ENCODE measurements around the gene PGAP6. TPM values are rescaled to one million over a fixed set of nuclear protein-coding genes. Genes with fewer than 3 reads are reported as not detected.

The PGAP6 gene
- total and polyA plus RNA-seq, 2 of the 13 experiments (the other 11 are each of a cell fraction or from before 2014, with no cell fraction given) = 52.7 to 136 TPM

DNA sequence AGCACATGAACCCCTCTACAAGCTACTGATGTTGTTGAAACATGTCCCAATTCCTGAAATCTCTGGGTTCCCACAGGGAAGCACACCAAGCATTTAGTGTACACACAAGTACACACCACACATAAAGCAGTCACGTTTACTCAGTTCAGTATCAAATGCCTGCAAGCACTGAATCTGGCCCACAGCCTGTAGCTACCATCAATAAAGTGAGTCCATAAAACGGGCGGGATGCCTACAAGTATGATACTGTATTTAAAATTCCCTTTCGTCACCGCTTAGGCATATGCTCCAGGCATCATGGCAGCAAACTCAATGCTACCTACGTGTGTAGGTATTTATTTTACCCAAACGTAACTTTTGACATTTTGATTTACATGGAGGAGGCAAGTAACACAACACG is 31.6 kb downstream of the PGAP6 start (continued):
- TF ChIP-seq, protein P1, sequence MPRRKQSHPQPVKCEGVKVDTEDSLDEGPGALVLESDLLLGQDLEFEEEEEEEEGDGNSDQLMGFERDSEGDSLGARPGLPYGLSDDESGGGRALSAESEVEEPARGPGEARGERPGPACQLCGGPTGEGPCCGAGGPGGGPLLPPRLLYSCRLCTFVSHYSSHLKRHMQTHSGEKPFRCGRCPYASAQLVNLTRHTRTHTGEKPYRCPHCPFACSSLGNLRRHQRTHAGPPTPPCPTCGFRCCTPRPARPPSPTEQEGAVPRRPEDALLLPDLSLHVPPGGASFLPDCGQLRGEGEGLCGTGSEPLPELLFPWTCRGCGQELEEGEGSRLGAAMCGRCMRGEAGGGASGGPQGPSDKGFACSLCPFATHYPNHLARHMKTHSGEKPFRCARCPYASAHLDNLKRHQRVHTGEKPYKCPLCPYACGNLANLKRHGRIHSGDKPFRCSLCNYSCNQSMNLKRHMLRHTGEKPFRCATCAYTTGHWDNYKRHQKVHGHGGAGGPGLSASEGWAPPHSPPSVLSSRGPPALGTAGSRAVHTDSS (CRISPR knock-in tag; conservative IDR thresholded peaks at IDR 0.05) = no peak
- TF ChIP-seq TBX3 (IDR thresholded peaks at IDR 0.05; ENCODE audit: borderline replicate concordance) (no peak), MED13 (CRISPR knock-in tag; IDR thresholded peaks at IDR 0.05) (no peak), ZNF101 (CRISPR knock-in tag; IDR thresholded peaks at IDR 0.05; ENCODE audit: borderline replicate concordance, low read depth) (no peak), ZNF510 (CRISPR knock-in tag; IDR thresholded peaks at IDR 0.05; ENCODE audit: low read depth) (no peak), ZMYM3 (CRISPR knock-in tag; IDR thresholded peaks at IDR 0.05) (no peak), PLRG1 (conservative IDR thresholded peaks at IDR 0.05) (no peak), TEAD3 (CRISPR knock-in tag; optimal IDR thresholded peaks at IDR 0.05; ENCODE audit: borderline replicate concordance) (no peak), ZEB1 (IDR thresholded peaks at IDR 0.05; ENCODE audit: insufficient replicate concordance, low read depth) (no peak)
- TF ChIP-seq, protein P2, sequence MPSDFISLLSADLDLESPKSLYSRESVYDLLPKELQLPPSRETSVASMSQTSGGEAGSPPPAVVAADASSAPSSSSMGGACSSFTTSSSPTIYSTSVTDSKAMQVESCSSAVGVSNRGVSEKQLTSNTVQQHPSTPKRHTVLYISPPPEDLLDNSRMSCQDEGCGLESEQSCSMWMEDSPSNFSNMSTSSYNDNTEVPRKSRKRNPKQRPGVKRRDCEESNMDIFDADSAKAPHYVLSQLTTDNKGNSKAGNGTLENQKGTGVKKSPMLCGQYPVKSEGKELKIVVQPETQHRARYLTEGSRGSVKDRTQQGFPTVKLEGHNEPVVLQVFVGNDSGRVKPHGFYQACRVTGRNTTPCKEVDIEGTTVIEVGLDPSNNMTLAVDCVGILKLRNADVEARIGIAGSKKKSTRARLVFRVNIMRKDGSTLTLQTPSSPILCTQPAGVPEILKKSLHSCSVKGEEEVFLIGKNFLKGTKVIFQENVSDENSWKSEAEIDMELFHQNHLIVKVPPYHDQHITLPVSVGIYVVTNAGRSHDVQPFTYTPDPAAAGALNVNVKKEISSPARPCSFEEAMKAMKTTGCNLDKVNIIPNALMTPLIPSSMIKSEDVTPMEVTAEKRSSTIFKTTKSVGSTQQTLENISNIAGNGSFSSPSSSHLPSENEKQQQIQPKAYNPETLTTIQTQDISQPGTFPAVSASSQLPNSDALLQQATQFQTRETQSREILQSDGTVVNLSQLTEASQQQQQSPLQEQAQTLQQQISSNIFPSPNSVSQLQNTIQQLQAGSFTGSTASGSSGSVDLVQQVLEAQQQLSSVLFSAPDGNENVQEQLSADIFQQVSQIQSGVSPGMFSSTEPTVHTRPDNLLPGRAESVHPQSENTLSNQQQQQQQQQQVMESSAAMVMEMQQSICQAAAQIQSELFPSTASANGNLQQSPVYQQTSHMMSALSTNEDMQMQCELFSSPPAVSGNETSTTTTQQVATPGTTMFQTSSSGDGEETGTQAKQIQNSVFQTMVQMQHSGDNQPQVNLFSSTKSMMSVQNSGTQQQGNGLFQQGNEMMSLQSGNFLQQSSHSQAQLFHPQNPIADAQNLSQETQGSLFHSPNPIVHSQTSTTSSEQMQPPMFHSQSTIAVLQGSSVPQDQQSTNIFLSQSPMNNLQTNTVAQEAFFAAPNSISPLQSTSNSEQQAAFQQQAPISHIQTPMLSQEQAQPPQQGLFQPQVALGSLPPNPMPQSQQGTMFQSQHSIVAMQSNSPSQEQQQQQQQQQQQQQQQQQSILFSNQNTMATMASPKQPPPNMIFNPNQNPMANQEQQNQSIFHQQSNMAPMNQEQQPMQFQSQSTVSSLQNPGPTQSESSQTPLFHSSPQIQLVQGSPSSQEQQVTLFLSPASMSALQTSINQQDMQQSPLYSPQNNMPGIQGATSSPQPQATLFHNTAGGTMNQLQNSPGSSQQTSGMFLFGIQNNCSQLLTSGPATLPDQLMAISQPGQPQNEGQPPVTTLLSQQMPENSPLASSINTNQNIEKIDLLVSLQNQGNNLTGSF (CRISPR knock-in tag; IDR thresholded peaks at IDR 0.05) = no peak
- TF ChIP-seq, protein P3, sequence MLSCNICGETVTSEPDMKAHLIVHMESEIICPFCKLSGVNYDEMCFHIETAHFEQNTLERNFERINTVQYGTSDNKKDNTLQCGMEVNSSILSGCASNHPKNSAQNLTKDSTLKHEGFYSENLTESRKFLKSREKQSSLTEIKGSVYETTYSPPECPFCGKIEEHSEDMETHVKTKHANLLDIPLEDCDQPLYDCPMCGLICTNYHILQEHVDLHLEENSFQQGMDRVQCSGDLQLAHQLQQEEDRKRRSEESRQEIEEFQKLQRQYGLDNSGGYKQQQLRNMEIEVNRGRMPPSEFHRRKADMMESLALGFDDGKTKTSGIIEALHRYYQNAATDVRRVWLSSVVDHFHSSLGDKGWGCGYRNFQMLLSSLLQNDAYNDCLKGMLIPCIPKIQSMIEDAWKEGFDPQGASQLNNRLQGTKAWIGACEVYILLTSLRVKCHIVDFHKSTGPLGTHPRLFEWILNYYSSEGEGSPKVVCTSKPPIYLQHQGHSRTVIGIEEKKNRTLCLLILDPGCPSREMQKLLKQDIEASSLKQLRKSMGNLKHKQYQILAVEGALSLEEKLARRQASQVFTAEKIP (CRISPR knock-in tag; IDR thresholded peaks at IDR 0.05; ENCODE audit: borderline replicate concordance) = no peak
